Liver (tissue), 9 donors: Measurements from ENCODE around the gene ISG20L2. TPM values are rescaled to one million over a fixed set of nuclear protein-coding genes. Genes with fewer than 3 reads are reported as not detected.

Source experiments
- DNase-seq: peaks from one replicate; pipeline ENCODE4 v3.0.0-alpha.2; 2017; ENCODE audit warnings: low spot score
- H3K27ac ChIP-seq, 2 donors: one replicate each; pipeline ENCODE4 v1.7.0; 2013; ENCODE audit warnings: inconsistent platforms in 2 of 2, low read length in 2 of 2, control low read depth in 1 of 2, low read depth in 1 of 2, mild to moderate bottlenecking in 1 of 2
- H3K27me3 ChIP-seq, 4 donors: one replicate each; pipeline versions ENCODE4 v1.6.1 to v1.7.0; 2013; ENCODE audit warnings: low read length in 3 of 4, inconsistent platforms in 1 of 4, mild to moderate bottlenecking in 1 of 4, moderate library complexity in 1 of 4; ENCODE audit not compliant: control insufficient read depth in 4 of 4, insufficient read depth in 4 of 4
- H3K36me3 ChIP-seq, 4 donors: one replicate each; pipeline versions ENCODE4 v1.6.1 to v1.7.0; 2013; ENCODE audit warnings: low read length in 3 of 4, mild to moderate bottlenecking in 3 of 4, low read depth in 1 of 4, moderate library complexity in 1 of 4; ENCODE audit not compliant: control insufficient read depth in 4 of 4, insufficient read depth in 3 of 4
- H3K4me1 ChIP-seq, 4 donors: one replicate each; pipeline versions ENCODE4 v1.6.1 to v1.7.0; 2013; ENCODE audit warnings: low read length in 3 of 4, mild to moderate bottlenecking in 3 of 4, moderate library complexity in 1 of 4; ENCODE audit not compliant: control insufficient read depth in 4 of 4, insufficient read depth in 4 of 4
- H3K4me3 ChIP-seq, 3 donors: one replicate each; pipeline versions ENCODE4 v1.6.1 to v1.7.0; 2013; ENCODE audit warnings: low read length in 3 of 3, control low read depth in 1 of 3, low read depth in 1 of 3, mild to moderate bottlenecking in 1 of 3
- H3K9ac ChIP-seq, 2 donors: one replicate each; pipeline ENCODE4 v1.7.0; 2013; ENCODE audit warnings: low read length in 2 of 2, mild to moderate bottlenecking in 2 of 2, moderate library complexity in 2 of 2, control low read depth in 1 of 2, low read depth in 1 of 2
- H3K9me3 ChIP-seq, 4 donors: one replicate each; pipeline versions ENCODE4 v1.6.1 to v1.7.0; 2013; ENCODE audit warnings: low read length in 3 of 4; ENCODE audit not compliant: control insufficient read depth in 4 of 4
- ATF3 ChIP-seq: IDR thresholded peaks from 2 replicates; pipeline ENCODE4 v1.6.1; 2016; ENCODE audit warnings: antibody characterized with exemption
- EGR1 ChIP-seq, 2 donors: IDR thresholded peaks; 2 replicates each; pipeline ENCODE4 v1.6.1; 2016 to 2018; ENCODE audit warnings: antibody characterized with exemption in 2 of 2, low read depth in 2 of 2
- FOXA1 ChIP-seq: IDR thresholded peaks from 2 replicates; pipeline ENCODE4 v1.6.1; 2016; ENCODE audit warnings: antibody characterized with exemption
- FOXA2 ChIP-seq: IDR thresholded peaks from 2 replicates; pipeline ENCODE4 v1.6.1; 2016; ENCODE audit warnings: antibody characterized with exemption
- GABPA ChIP-seq, 2 donors: IDR thresholded peaks in 1 of 2; conservative IDR thresholded peaks in 1 of 2; 2 replicates each; pipeline ENCODE4 v1.6.1; 2016; ENCODE audit warnings: antibody characterized with exemption in 2 of 2, mild to moderate bottlenecking in 1 of 2, moderate library complexity in 1 of 2
- HNF4A ChIP-seq, 2 donors: conservative IDR thresholded peaks; 2 replicates each; pipeline ENCODE4 v1.6.1; 2016; ENCODE audit warnings: antibody characterized with exemption in 2 of 2, mild to moderate bottlenecking in 2 of 2
- HNF4G ChIP-seq: IDR thresholded peaks from 2 replicates; pipeline ENCODE4 v1.6.1; 2016; ENCODE audit warnings: antibody characterized with exemption
- JUND ChIP-seq, 2 donors: IDR thresholded peaks; 2 replicates each; pipeline ENCODE4 v1.6.1; 2016; ENCODE audit warnings: antibody characterized with exemption in 2 of 2
- NR2F2 ChIP-seq: IDR thresholded peaks from 2 replicates; pipeline ENCODE4 v1.6.1; 2016; ENCODE audit warnings: antibody characterized with exemption
- RAD21 ChIP-seq, 2 donors: IDR thresholded peaks; 2 replicates each; pipeline ENCODE4 v1.6.1; 2016; ENCODE audit warnings: antibody characterized with exemption in 2 of 2, mild to moderate bottlenecking in 2 of 2
- RXRA ChIP-seq, 2 donors: IDR thresholded peaks; 2 replicates each; pipeline ENCODE4 v1.6.1; 2017 to 2018; ENCODE audit warnings: antibody characterized with exemption in 2 of 2, mild to moderate bottlenecking in 1 of 2
- SP1 ChIP-seq: IDR thresholded peaks from 2 replicates; pipeline ENCODE4 v1.6.1; 2018; ENCODE audit warnings: antibody characterized with exemption, mild to moderate bottlenecking
- TAF1 ChIP-seq: conservative IDR thresholded peaks from 2 replicates; pipeline ENCODE4 v1.6.1; 2016; ENCODE audit warnings: antibody characterized with exemption, mild to moderate bottlenecking
- YY1 ChIP-seq: IDR thresholded peaks from 2 replicates; pipeline ENCODE4 v1.6.1; 2016; ENCODE audit warnings: antibody characterized with exemption, mild to moderate bottlenecking
- WGBS: extraction: QIAGEN DNeasy Blood & Tissue Kit; methylation state at CpG from one replicate; pipeline ENCODE4 v1.1.7; 2013; 5-methylcytosine and 5-hydroxymethylcytosine counted together
- polyA plus RNA-seq, 2 donors: library from polyadenylated mRNA; stranded (reverse) in 1 of 2; unstranded in 1 of 2; fragments of 200-250 nt in 1 of 2; fragments of >200 nt in 1 of 2; fragmentation: Nextera tagmentation in 1 of 2; extraction: Ambion mirVana in 1 of 2; gene quantifications; one replicate each; pipeline versions ENCODE4 v1.2.1 to v1.2.3, GENCODE V29; 2013 to 2015
- total RNA-seq, 2 donors: library from RNA; depleted of rRNA; stranded (reverse); fragments of >200 nt; gene quantifications; one replicate each; pipeline ENCODE4 v1.2.3, GENCODE V29; 2014
- TF ChIP-seq, protein P1 (sequence below): IDR thresholded peaks from 2 replicates; pipeline ENCODE4 v1.6.1; 2016; ENCODE audit warnings: antibody characterized with exemption, mild to moderate bottlenecking
- TF ChIP-seq, protein P2 (sequence below): IDR thresholded peaks from 2 replicates; pipeline ENCODE4 v1.6.1; 2016; ENCODE audit warnings: antibody characterized with exemption
- TF ChIP-seq, protein P3 (sequence below): fragments of 150-350 bp; IDR thresholded peaks from 2 replicates; pipeline ENCODE4 v1.5.1; 2017; ENCODE audit warnings: improper control_type of control experiment, low read depth, low read length; ENCODE audit not compliant: missing input control
- TF ChIP-seq, protein P4 (sequence below): IDR thresholded peaks from 2 replicates; pipeline ENCODE4 v1.6.1; 2016; ENCODE audit warnings: antibody characterized with exemption
- donor health status: healthy.
- donor health status: healthy.
- donor health status: healthy.
- donor health status: healthy.
- donor health status: healthy.

The ISG20L2 gene
- total and polyA plus RNA-seq, 4 donors: 5.6 to 9.9 (median 6.7) TPM

DNA sequence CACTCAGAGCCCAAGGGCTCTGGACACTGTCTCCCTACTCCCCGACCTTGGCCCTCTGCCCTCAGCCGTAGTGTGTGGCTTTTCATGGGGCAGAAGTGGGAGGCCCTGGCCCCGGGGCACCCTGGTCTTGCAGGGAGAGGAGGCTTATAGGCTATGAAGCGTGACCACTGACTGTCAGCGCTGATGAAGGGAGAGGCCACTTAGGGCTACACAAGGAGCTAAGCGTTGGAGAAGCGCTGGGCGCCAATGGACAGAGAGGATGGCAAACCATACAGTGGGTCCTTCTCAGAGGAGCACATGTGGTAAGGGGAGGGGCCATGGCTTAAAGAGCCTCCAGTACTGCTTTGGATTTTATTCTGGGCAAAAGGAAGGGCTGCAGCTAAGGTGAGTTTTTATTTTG lies 31.1 kb downstream of the ISG20L2 start:
- no peaks in the 10 kb centered on the region for H3K9me3 ChIP-seq
- DNase-seq: no peak
- no peaks in the 10 kb centered on the region for H3K4me1 ChIP-seq
- H3K36me3 ChIP-seq: no peaks in the 10 kb centered on the region
- WGBS: 81% methylated on average over 8 of the region's 8 CpGs
- no peak overlapping the region for H3K4me3 ChIP-seq
- no peaks in the 10 kb centered on the region for H3K27me3 ChIP-seq
- H3K27ac ChIP-seq: no peak overlapping the region
- H3K9ac ChIP-seq: no peak overlapping the region
- TF ChIP-seq JUND (IDR thresholded peaks at IDR 0.05) (no peak), FOXA2 (no peak), HNF4A (conservative IDR thresholded peaks at IDR 0.05) (no peak), SP1 (no peak), GABPA (IDR thresholded peaks at IDR 0.05 in 1 of 2, conservative IDR thresholded peaks at IDR 0.05 in 1 of 2) (no peak), FOXA1 (no peak), RAD21 (IDR thresholded peaks at IDR 0.05) (no peak), NR2F2 (no peak), ATF3 (no peak), EGR1 (IDR thresholded peaks at IDR 0.05; ENCODE audit: low read depth in 2 of 2) (no peak), HNF4G (no peak), TAF1 (no peak), RXRA (IDR thresholded peaks at IDR 0.05) (no peak), YY1 (no peak)
- TF ChIP-seq, protein P1, sequence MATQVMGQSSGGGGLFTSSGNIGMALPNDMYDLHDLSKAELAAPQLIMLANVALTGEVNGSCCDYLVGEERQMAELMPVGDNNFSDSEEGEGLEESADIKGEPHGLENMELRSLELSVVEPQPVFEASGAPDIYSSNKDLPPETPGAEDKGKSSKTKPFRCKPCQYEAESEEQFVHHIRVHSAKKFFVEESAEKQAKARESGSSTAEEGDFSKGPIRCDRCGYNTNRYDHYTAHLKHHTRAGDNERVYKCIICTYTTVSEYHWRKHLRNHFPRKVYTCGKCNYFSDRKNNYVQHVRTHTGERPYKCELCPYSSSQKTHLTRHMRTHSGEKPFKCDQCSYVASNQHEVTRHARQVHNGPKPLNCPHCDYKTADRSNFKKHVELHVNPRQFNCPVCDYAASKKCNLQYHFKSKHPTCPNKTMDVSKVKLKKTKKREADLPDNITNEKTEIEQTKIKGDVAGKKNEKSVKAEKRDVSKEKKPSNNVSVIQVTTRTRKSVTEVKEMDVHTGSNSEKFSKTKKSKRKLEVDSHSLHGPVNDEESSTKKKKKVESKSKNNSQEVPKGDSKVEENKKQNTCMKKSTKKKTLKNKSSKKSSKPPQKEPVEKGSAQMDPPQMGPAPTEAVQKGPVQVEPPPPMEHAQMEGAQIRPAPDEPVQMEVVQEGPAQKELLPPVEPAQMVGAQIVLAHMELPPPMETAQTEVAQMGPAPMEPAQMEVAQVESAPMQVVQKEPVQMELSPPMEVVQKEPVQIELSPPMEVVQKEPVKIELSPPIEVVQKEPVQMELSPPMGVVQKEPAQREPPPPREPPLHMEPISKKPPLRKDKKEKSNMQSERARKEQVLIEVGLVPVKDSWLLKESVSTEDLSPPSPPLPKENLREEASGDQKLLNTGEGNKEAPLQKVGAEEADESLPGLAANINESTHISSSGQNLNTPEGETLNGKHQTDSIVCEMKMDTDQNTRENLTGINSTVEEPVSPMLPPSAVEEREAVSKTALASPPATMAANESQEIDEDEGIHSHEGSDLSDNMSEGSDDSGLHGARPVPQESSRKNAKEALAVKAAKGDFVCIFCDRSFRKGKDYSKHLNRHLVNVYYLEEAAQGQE: no peak
- TF ChIP-seq, protein P2, sequence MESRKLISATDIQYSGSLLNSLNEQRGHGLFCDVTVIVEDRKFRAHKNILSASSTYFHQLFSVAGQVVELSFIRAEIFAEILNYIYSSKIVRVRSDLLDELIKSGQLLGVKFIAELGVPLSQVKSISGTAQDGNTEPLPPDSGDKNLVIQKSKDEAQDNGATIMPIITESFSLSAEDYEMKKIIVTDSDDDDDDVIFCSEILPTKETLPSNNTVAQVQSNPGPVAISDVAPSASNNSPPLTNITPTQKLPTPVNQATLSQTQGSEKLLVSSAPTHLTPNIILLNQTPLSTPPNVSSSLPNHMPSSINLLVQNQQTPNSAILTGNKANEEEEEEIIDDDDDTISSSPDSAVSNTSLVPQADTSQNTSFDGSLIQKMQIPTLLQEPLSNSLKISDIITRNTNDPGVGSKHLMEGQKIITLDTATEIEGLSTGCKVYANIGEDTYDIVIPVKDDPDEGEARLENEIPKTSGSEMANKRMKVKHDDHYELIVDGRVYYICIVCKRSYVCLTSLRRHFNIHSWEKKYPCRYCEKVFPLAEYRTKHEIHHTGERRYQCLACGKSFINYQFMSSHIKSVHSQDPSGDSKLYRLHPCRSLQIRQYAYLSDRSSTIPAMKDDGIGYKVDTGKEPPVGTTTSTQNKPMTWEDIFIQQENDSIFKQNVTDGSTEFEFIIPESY: no peak
- TF ChIP-seq, protein P3, sequence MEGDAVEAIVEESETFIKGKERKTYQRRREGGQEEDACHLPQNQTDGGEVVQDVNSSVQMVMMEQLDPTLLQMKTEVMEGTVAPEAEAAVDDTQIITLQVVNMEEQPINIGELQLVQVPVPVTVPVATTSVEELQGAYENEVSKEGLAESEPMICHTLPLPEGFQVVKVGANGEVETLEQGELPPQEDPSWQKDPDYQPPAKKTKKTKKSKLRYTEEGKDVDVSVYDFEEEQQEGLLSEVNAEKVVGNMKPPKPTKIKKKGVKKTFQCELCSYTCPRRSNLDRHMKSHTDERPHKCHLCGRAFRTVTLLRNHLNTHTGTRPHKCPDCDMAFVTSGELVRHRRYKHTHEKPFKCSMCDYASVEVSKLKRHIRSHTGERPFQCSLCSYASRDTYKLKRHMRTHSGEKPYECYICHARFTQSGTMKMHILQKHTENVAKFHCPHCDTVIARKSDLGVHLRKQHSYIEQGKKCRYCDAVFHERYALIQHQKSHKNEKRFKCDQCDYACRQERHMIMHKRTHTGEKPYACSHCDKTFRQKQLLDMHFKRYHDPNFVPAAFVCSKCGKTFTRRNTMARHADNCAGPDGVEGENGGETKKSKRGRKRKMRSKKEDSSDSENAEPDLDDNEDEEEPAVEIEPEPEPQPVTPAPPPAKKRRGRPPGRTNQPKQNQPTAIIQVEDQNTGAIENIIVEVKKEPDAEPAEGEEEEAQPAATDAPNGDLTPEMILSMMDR: no peak
- TF ChIP-seq, protein P4, sequence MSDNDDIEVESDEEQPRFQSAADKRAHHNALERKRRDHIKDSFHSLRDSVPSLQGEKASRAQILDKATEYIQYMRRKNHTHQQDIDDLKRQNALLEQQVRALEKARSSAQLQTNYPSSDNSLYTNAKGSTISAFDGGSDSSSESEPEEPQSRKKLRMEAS: no peak
